Ovary (tissue), 9 donors: ENCODE results near the gene COL4A4. TPM values are rescaled to one million over a fixed set of nuclear protein-coding genes. Genes with fewer than 3 reads are reported as not detected.

ENCODE experiments used
- DNase-seq, 5 donors: peaks; one replicate each; pipeline ENCODE4 v3.0.0-alpha.2; 2019 to 2020
- H3K27ac ChIP-seq, 2 donors: fragments of 200-600 bp; one replicate each; pipeline versions ENCODE4 v1.5.1 to v1.8.0; 2019 to 2022
- H3K27me3 ChIP-seq: fragments of 200-600 bp; one replicate; pipeline ENCODE4 v1.8.0; 2022
- H3K36me3 ChIP-seq: fragments of 200-600 bp; sonication (generic); one replicate; pipeline ENCODE4 v1.5.1; 2019
- H3K4me1 ChIP-seq: one replicate; pipeline ENCODE4 v1.8.1; 2013; ENCODE audit warnings: mild to moderate bottlenecking, moderate library complexity; ENCODE audit not compliant: insufficient read depth
- H3K4me3 ChIP-seq: fragments of 200-600 bp; sonication (generic); one replicate; pipeline ENCODE4 v1.5.1; 2017
- H3K9me3 ChIP-seq, 2 donors: fragments of 200-600 bp in 1 of 2; sonication (generic) in 1 of 2; one replicate each; pipeline versions ENCODE4 v1.5.1 to v1.8.1; 2013 to 2019; ENCODE audit warnings: mild to moderate bottlenecking in 1 of 2, moderate library complexity in 1 of 2
- EP300 ChIP-seq: sonication (generic); formaldehyde crosslinking; IDR thresholded peaks from one replicate; pipeline ENCODE4 v1.6.1; 2017; ENCODE audit warnings: antibody characterized with exemption
- POLR2A ChIP-seq: fragments of 450-650 bp; IDR thresholded peaks from one replicate; pipeline ENCODE4 v1.6.1; 2017; ENCODE audit warnings: antibody characterized with exemption, mild to moderate bottlenecking, moderate library complexity
- WGBS, 3 donors: extraction: QIAGEN DNeasy Blood & Tissue Kit in 1 of 3; methylation state at CpG; one replicate each; pipeline versions ENCODE4 v1.1.5 to v1.1.7; 2013 to 2017; 5-methylcytosine and 5-hydroxymethylcytosine counted together
- intact Hi-C, 4 donors: fragments of 100-400 bp; cut with DNase I; formaldehyde crosslinking; loops; one replicate each; pipeline versions ENCODE4 v1.11.0 to v1.15.1; 2022 to 2023
- polyA plus RNA-seq, 2 donors: library from polyadenylated mRNA; stranded (reverse); fragments of 200-250 nt in 1 of 2; fragments of 350-450 nt in 1 of 2; fragmentation: Illumina TruSeq in 1 of 2; extraction: RNeasy Lipid Tissue Mini Kit (QIAGEN cat#74804) in 1 of 2; gene quantifications; one replicate each; pipeline ENCODE4 v1.2.3, GENCODE V29; 2013 to 2014
- total RNA-seq, 7 donors: library from RNA; depleted of rRNA in 2 of 7; stranded (reverse); fragments of >200 nt in 2 of 7; fragmentation: NEBNext Ultra II Directional in 3 of 7; extraction: Animal tissue kit (Norgen Biotek cat#: 25700) in 3 of 7; gene quantifications; one replicate each; pipeline versions ENCODE4 v1.1.0 to v1.2.4, GENCODE V29; 2016 to 2023
- TF ChIP-seq, protein P1 (sequence below), 3 donors: fragments of 450-650 bp in 2 of 3; fragments of 200-600 bp in 1 of 3; IDR thresholded peaks; one replicate each; pipeline versions ENCODE4 v1.5.1 to v1.8.0; 2016 to 2022; ENCODE audit warnings: antibody characterized with exemption in 3 of 3, mild to moderate bottlenecking in 1 of 3
- donor health status: DM: no; HTN: no; CAD: no; lungs with moderate emphysema.
- donor health status: DM: no; HTN: no; CAD: no.
- donor health status: Bipolar disorder and iron deficiency.
- donor health status: DM: yes; HTN: yes; CAD: no.
- donor health status: DM: no; HTN: no; CAD: no.
- donor health status: DM: yes; HTN: yes; CAD: no.

Gene COL4A4
- total and polyA plus RNA-seq, 9 donors, result 0.30 to 8.3 (median 2.0) TPM

DNA sequence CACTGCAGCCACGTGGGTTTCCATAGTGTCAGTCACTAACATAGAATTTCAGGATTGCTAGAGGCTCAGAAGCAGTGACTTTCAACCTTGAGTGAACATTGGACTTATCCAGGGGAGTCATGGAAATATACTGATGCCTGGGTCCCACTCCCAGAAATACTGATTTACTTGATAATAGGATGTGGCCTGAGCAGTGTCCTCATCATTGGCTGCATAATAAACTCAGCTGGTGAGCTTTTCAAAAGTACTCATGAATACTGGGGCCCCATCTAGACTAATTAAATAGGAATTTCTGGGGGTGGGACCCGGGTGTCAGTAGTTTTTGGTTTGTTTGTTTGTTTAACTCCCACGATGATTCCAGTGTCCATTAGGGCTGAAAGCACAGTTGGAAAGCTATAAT is 141.4 kb downstream of the COL4A4 start:
- no peaks in the 10 kb centered on the region for H3K27me3 ChIP-seq
- 45 to 61% (median 52%) methylated on average over 3 of the region's 3 CpGs for WGBS, 3 donors
- TF ChIP-seq, protein P1, sequence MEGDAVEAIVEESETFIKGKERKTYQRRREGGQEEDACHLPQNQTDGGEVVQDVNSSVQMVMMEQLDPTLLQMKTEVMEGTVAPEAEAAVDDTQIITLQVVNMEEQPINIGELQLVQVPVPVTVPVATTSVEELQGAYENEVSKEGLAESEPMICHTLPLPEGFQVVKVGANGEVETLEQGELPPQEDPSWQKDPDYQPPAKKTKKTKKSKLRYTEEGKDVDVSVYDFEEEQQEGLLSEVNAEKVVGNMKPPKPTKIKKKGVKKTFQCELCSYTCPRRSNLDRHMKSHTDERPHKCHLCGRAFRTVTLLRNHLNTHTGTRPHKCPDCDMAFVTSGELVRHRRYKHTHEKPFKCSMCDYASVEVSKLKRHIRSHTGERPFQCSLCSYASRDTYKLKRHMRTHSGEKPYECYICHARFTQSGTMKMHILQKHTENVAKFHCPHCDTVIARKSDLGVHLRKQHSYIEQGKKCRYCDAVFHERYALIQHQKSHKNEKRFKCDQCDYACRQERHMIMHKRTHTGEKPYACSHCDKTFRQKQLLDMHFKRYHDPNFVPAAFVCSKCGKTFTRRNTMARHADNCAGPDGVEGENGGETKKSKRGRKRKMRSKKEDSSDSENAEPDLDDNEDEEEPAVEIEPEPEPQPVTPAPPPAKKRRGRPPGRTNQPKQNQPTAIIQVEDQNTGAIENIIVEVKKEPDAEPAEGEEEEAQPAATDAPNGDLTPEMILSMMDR (IDR thresholded peaks at IDR 0.05), result no peak
- TF ChIP-seq EP300 (no peak), POLR2A (no peak)
- intact Hi-C loops, result no loop called here
- no peak overlapping the region for H3K27ac ChIP-seq
- H3K4me1 ChIP-seq, result no peaks in the 10 kb centered on the region
- no peak overlapping the region for H3K4me3 ChIP-seq
- no peak for DNase-seq
- no peaks in the 10 kb centered on the region for H3K9me3 ChIP-seq
- no peaks in the 10 kb centered on the region for H3K36me3 ChIP-seq

DNA sequence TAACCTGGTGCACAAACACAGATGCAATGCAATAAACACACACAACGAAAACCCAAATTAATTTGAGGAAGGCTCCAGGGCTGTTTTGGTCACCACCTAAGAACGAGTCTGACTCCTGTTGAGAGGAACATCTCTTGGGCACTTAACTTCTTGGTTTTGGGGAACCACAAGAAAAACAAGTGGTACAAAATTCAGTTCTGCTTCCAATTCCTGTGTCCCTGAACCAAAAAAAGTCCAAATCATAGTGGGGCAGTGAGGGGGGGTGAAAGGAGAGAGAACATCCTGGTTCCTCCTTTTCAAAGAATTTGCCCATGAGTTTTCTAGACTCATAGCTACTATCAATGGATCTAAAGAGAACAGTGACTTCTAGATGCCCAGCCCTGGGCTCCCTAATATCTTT is 143.6 kb downstream of the COL4A4 start:
- 81 to 92% (median 85%) methylated on average over 2 of the region's 2 CpGs for WGBS, 3 donors
- intact Hi-C loops, result no loop called here
- no peak overlapping the region for H3K27ac ChIP-seq

DNA sequence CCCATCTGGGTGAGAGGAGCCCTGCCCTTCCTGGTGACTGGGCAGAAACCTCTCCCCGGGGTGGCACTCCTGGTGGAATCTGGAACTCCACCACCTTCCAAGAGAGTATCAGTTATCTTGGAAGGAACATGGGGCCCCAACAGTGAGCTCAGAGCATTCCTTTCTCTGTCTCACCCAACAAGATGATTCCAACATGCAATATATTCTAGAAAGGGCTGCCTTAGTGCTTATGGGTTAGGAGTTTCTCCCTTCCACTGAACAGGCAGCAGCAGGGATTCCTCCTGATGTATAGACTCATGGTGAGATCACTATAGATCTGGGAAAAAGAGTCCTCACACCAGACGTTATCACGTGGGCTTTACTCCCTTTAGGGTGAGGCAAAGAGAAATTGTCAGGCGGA is 147.1 kb downstream of the COL4A4 start:
- 65 to 77% (median 66%) methylated on average over 4 of the region's 4 CpGs for WGBS, 3 donors
- DNase-seq, result no peak
- no peak overlapping the region for H3K4me3 ChIP-seq
- intact Hi-C loops, result no loop called here
- H3K9me3 ChIP-seq, result no peaks in the 10 kb centered on the region
- no peaks in the 10 kb centered on the region for H3K27me3 ChIP-seq
- TF ChIP-seq POLR2A, result no peak
- no peaks in the 10 kb centered on the region for H3K4me1 ChIP-seq
- H3K27ac ChIP-seq, result no peak overlapping the region
- no peaks in the 10 kb centered on the region for H3K36me3 ChIP-seq

More for the DNA sequence above, 143.6 kb downstream of the COL4A4 start:
- H3K36me3 ChIP-seq, result no peaks in the 10 kb centered on the region
- H3K4me1 ChIP-seq, result no peaks in the 10 kb centered on the region
- no peak for DNase-seq
- TF ChIP-seq POLR2A (no peak), EP300 (no peak)
- TF ChIP-seq, protein P1 (IDR thresholded peaks at IDR 0.05), result no peak
- no peaks in the 10 kb centered on the region for H3K9me3 ChIP-seq
- H3K27me3 ChIP-seq, result no peaks in the 10 kb centered on the region
- no peak overlapping the region for H3K4me3 ChIP-seq

DNA sequence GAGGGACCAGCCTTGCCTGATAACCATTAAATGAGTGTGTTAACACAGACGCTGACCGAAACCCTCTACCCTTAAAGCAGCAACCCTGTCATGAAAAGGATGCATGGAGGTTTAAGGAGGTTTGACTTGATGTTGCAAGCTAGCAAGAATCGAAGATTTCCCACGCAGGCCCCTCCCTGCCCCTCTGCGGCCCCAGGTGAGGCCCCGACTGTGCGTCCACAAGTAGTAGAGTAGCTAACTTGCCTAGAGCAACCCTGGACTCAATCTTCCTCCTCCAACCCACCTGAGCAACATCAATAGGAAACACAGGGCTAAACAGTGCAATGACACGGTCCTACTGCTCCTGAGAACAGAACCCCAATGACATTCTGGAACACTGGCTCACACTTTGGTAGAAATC is 150.1 kb downstream of the COL4A4 start:
- H3K4me1 ChIP-seq, result no peaks in the 10 kb centered on the region
- H3K36me3 ChIP-seq, result no peaks in the 10 kb centered on the region
- no peak overlapping the region for H3K27ac ChIP-seq
- WGBS, 3 donors, result 82 to 92% (median 87%) methylated on average over 8 of the region's 8 CpGs
- no peaks in the 10 kb centered on the region for H3K9me3 ChIP-seq
- H3K4me3 ChIP-seq, result no peak overlapping the region
- no peak for DNase-seq
- TF ChIP-seq EP300, result no peak
- TF ChIP-seq POLR2A, result no peak
- TF ChIP-seq, protein P1 (IDR thresholded peaks at IDR 0.05), result no peak
- H3K27me3 ChIP-seq, result no peaks in the 10 kb centered on the region
- intact Hi-C loops, result no loop called here

DNA sequence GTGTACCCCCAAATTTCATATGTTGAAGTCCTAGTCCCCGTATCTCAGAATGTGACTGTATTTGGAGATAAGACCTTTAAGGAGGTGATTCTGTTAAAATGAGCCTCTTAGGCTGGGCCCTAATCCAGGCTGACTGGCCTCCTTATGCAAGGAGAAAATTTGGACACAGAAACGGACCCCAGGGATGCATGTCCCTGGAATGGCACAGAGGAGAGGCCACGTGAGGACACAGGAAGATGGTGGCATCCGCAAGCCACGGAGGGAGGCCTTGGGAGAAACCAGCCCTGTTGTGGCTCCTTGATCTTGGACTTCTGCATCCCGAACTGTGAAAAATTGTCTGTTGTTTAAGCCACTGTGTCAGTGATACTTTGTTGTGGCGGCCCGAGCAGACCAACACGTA is 150.7 kb downstream of the COL4A4 start:
- H3K4me3 ChIP-seq, result no peak overlapping the region
- H3K27ac ChIP-seq, result no peak overlapping the region
- 90 to 91% (median 91%) methylated on average over 9 of the region's 9 CpGs for WGBS, 3 donors
- TF ChIP-seq, protein P1 (IDR thresholded peaks at IDR 0.05), result no peak
- TF ChIP-seq POLR2A, result no peak
- no peak for DNase-seq
- H3K36me3 ChIP-seq, result no peaks in the 10 kb centered on the region
- no peaks in the 10 kb centered on the region for H3K27me3 ChIP-seq
- H3K9me3 ChIP-seq, result no peaks in the 10 kb centered on the region
- intact Hi-C loops, result no loop called here
- no peaks in the 10 kb centered on the region for H3K4me1 ChIP-seq
